GM10248 (cell line): ENCODE data around the gene UGT1A6.

Experiments
- CTCF ChIA-PET: fragments of 300-600 bp; sonication (Branson Sonifier 250); formaldehyde crosslinking; extraction: SDS; loops from one replicate; lab custom pipeline; 2021; ENCODE audit warnings: antibody characterized with exemption; lab: Yijun Ruan, JAX
- POLR2A ChIA-PET: fragments of 350-650 bp; sonication (Branson Sonifier 250); formaldehyde crosslinking; extraction: SDS; loops from one replicate; lab custom pipeline; 2020; ENCODE audit warnings: antibody characterized with exemption; lab: Yijun Ruan, JAX
- DNase-seq: peaks from one replicate; pipeline ENCODE4 v3.0.0; 2012; ENCODE audit errors: extremely low spot score
- CTCF ChIP-seq: IDR thresholded peaks from 2 replicates; pipeline ENCODE4 v1.5.1; 2012; ENCODE audit warnings: mild to moderate bottlenecking, low read depth; ENCODE audit errors: extremely low read depth, missing control alignments, control extremely low read depth

The UGT1A6 gene

GRCh38 chr2:233773854-233774253 is 81.2 kb downstream of the UGT1A6 start:
- DNase-seq, result no peak
- CTCF ChIA-PET, result no interaction called here
- no peak for TF ChIP-seq CTCF
- POLR2A ChIA-PET, result interaction anchor here (0.6 kb wide), 1 partner anchor 955 kb away, joined by 4 read pairs; no protein-coding TSS in a partner anchor

GRCh38 chr2:233775414-233775813 is 82.7 kb downstream of the UGT1A6 start:
- POLR2A ChIA-PET, result no interaction called here
- CTCF ChIA-PET, result no interaction called here
- no peak for TF ChIP-seq CTCF

GRCh38 chr2:233778030-233778429 is 85.3 kb downstream of the UGT1A6 start, which contains the start of gene MROH2A:
Gene MROH2A, plus strand, starts transcription at chr2:233778330. Its CDS starts 1,029 bp downstream, at chr2:233779359.
- POLR2A ChIA-PET, result no interaction called here
- no peak for DNase-seq
- CTCF ChIA-PET, result no interaction called here
- no peak for TF ChIP-seq CTCF

More at GRCh38 chr2:233775414-233775813, 82.7 kb downstream of the UGT1A6 start:
- no peak for DNase-seq

- CTCF ChIA-PET, result interaction anchor here (1.0 to 1.3 kb wide), 2 partner anchors 14 to 16 kb away, joined by 3 to 4 read pairs; no protein-coding TSS in a partner anchor
Observed at GRCh38 chr2:233779722-233780121, 87.0 kb downstream of the UGT1A6 start.

GRCh38 chr2:233780771-233781170 is 88.1 kb downstream of the UGT1A6 start:
- POLR2A ChIA-PET, result no interaction called here
- CTCF ChIA-PET, result interaction anchor here (1.3 kb wide), 1 partner anchor 14 kb away, joined by 4 read pairs; no protein-coding TSS in a partner anchor
- no peak for DNase-seq
- TF ChIP-seq CTCF, result no peak

More at GRCh38 chr2:233779722-233780121, 87.0 kb downstream of the UGT1A6 start:
- POLR2A ChIA-PET, result no interaction called here
- DNase-seq, result no peak
- TF ChIP-seq CTCF, result no peak

GRCh38 chr2:233789554-233789953 is 96.9 kb downstream of the UGT1A6 start:
- CTCF ChIA-PET, result interaction anchor here (1.2 kb wide), 1 partner anchor 30 kb away, joined by 3 read pairs; no protein-coding TSS in a partner anchor

More at GRCh38 chr2:233789554-233789953, 96.9 kb downstream of the UGT1A6 start:
- TF ChIP-seq CTCF, result no peak
- POLR2A ChIA-PET, result no interaction called here
- DNase-seq, result no peak
